Neuronal stem cell (in vitro differentiated cells): Measurements from ENCODE around the gene NSUN3.

Experiments used
- DNase-seq: peaks from one replicate; pipeline ENCODE4 v3.0.0-alpha.2; 2013; ENCODE audit warnings: low spot score
- H2AFZ ChIP-seq: one replicate; pipeline ENCODE4 v1.6.1; 2013; ENCODE audit warnings: mild to moderate bottlenecking, low read length, inconsistent platforms
- H2AK5ac ChIP-seq: 2 replicates; pipeline ENCODE4 v1.6.1; 2013; ENCODE audit warnings: low read depth, mild to moderate bottlenecking, inconsistent platforms, low read length, moderate library complexity, mixed read lengths
- H2BK120ac ChIP-seq: 2 replicates; pipeline ENCODE4 v1.6.1; 2013; ENCODE audit warnings: low read depth, mild to moderate bottlenecking, inconsistent platforms, low read length, moderate library complexity, mixed read lengths
- H2BK12ac ChIP-seq: one replicate; pipeline ENCODE4 v1.6.1; 2013; ENCODE audit warnings: low read length, inconsistent platforms
- H2BK15ac ChIP-seq: 2 replicates; pipeline ENCODE4 v1.6.1; 2013; ENCODE audit warnings: mild to moderate bottlenecking, low read length, inconsistent platforms, mixed read lengths
- H2BK5ac ChIP-seq: one replicate; pipeline ENCODE4 v1.6.1; 2013; ENCODE audit warnings: inconsistent platforms, mild to moderate bottlenecking, low read length, moderate library complexity
- H3K14ac ChIP-seq: one replicate; pipeline ENCODE4 v1.6.1; 2013; ENCODE audit warnings: low read length, inconsistent platforms
- H3K18ac ChIP-seq: 2 replicates; pipeline ENCODE4 v1.6.1; 2013; ENCODE audit warnings: low read length, inconsistent platforms
- H3K23ac ChIP-seq: 2 replicates; pipeline ENCODE4 v1.6.1; 2013; ENCODE audit warnings: low read depth, mild to moderate bottlenecking, mixed read lengths, low read length, inconsistent platforms; ENCODE audit not compliant: poor library complexity
- H3K27ac ChIP-seq: replicated peaks from 3 replicates; pipeline ENCODE4 v1.5.1; 2013; ENCODE audit warnings: low read length, inconsistent platforms
- H3K27me3 ChIP-seq, 3 experiments: 2 replicates each; pipeline ENCODE4 v1.6.1; 2013; ENCODE audit warnings: low read length in 3 of 3, mild to moderate bottlenecking in 2 of 3, inconsistent platforms in 1 of 3, low read depth in 1 of 3, mixed read lengths in 1 of 3, moderate library complexity in 1 of 3; ENCODE audit not compliant: control insufficient read depth in 3 of 3, insufficient read depth in 3 of 3
- H3K36me3 ChIP-seq, 2 donors: replicated peaks in 1 of 2; 2 replicates each; pipeline ENCODE4 v1.6.1; 2013; ENCODE audit warnings: low read length in 2 of 2; ENCODE audit not compliant: control insufficient read depth in 2 of 2, insufficient read depth in 2 of 2
- H3K4ac ChIP-seq: 2 replicates; pipeline ENCODE4 v1.6.1; 2013; ENCODE audit warnings: inconsistent platforms, mild to moderate bottlenecking, low read length, moderate library complexity
- H3K4me1 ChIP-seq, 2 donors: 1 replicate in 1 of 2; 2 replicates in 1 of 2; pipeline ENCODE4 v1.6.1; 2013; ENCODE audit warnings: low read length in 2 of 2, low read depth in 1 of 2; ENCODE audit not compliant: control insufficient read depth in 2 of 2, insufficient read depth in 1 of 2
- H3K4me2 ChIP-seq: one replicate; pipeline ENCODE4 v1.6.1; 2013; ENCODE audit warnings: mild to moderate bottlenecking, low read length, inconsistent platforms; ENCODE audit not compliant: insufficient read depth, poor library complexity, severe bottlenecking
- H3K4me3 ChIP-seq, 2 donors: 2 replicates each; pipeline ENCODE4 v1.5.1; 2013; ENCODE audit warnings: low read length in 2 of 2, mild to moderate bottlenecking in 2 of 2, inconsistent platforms in 1 of 2, moderate library complexity in 1 of 2
- H3K79me1 ChIP-seq: one replicate; pipeline ENCODE4 v1.6.1; 2013; ENCODE audit warnings: low read depth, mild to moderate bottlenecking, inconsistent platforms, low read length, moderate library complexity
- H3K9ac ChIP-seq: one replicate; pipeline ENCODE4 v1.6.1; 2013; ENCODE audit warnings: mild to moderate bottlenecking, low read depth, low read length, inconsistent platforms; ENCODE audit not compliant: poor library complexity
- H3K9me3 ChIP-seq, 2 donors: replicated peaks in 1 of 2; 2 replicates each; pipeline versions ENCODE3 to v1.6.1; 2013; ENCODE audit warnings: low read length in 2 of 2, mild to moderate bottlenecking in 2 of 2, inconsistent platforms in 1 of 2, low read depth in 1 of 2, mixed read lengths in 1 of 2, moderate library complexity in 1 of 2; ENCODE audit not compliant: control insufficient read depth in 2 of 2, insufficient read depth in 1 of 2
- H4K8ac ChIP-seq: one replicate; pipeline ENCODE4 v1.6.1; 2013; ENCODE audit warnings: low read depth, mild to moderate bottlenecking, inconsistent platforms, low read length, moderate library complexity
- H4K91ac ChIP-seq: one replicate; pipeline ENCODE4 v1.6.1; 2013; ENCODE audit warnings: low read length, low read depth, mild to moderate bottlenecking, inconsistent platforms; ENCODE audit not compliant: poor library complexity
- WGBS, 2 donors: extraction: QIAGEN DNeasy Blood & Tissue Kit; methylation state at CpG; one replicate each; pipeline ENCODE4 v1.1.7; 2013; ENCODE audit warnings: missing lambda C conversion rate in 2 of 2, mixed read lengths in 1 of 2; ENCODE audit not compliant: insufficient read length in 2 of 2, insufficient replicate concordance in 1 of 2; ENCODE audit errors: extremely low coverage in 2 of 2; 5-methylcytosine and 5-hydroxymethylcytosine counted together

The NSUN3 gene

GRCh38 chr3:94050546-94050945 is 12.3 kb upstream of the NSUN3 start:
- Histone ChIP-seq H3K9me3 (no peaks in the 10 kb centered on the region), H3K79me1 (no peaks in the 10 kb centered on the region), H3K4ac (no peak overlapping the region), H2AFZ (no peak overlapping the region), H2BK120ac (no peak overlapping the region), H2BK12ac (no peak overlapping the region), H3K4me1 (no peaks in the 10 kb centered on the region), H3K9ac (no peak overlapping the region), H3K27ac (no peak overlapping the region), H2BK5ac (no peak overlapping the region), H3K18ac (no peak overlapping the region), H3K4me2 (no peak overlapping the region), H2BK15ac (no peak overlapping the region), H3K4me3 (no peak overlapping the region), H3K36me3 (peaks cover 0 to 76% of the 10 kb centered on the region in 2 donors), H2AK5ac (no peak overlapping the region), H3K23ac (no peak overlapping the region), H4K91ac (no peak overlapping the region), H3K14ac (no peak overlapping the region), H3K27me3 (no peaks in the 10 kb centered on the region), H4K8ac (no peak overlapping the region)
- no peak for DNase-seq

GRCh38 chr3:94061297-94061696 is 1.6 kb upstream of the NSUN3 start:
- Histone ChIP-seq H2AFZ (no peak overlapping the region), H3K4me1 (peaks cover 0 to 3% of the 10 kb centered on the region in 2 donors), H3K4ac (no peak overlapping the region), H3K18ac (no peak overlapping the region), H2BK12ac (no peak overlapping the region), H3K9me3 (no peaks in the 10 kb centered on the region), H3K9ac (no peak overlapping the region), H2BK120ac (no peak overlapping the region), H3K4me3 (no peak overlapping the region), H3K79me1 (peaks cover 2% of the 10 kb centered on the region), H3K23ac (no peak overlapping the region), H2BK5ac (no peak overlapping the region), H3K4me2 (no peak overlapping the region), H3K27me3 (no peaks in the 10 kb centered on the region), H2AK5ac (no peak overlapping the region), H3K14ac (no peak overlapping the region), H3K27ac (no peak overlapping the region), H4K8ac (no peak overlapping the region), H3K36me3 (peaks cover 0 to 45% of the 10 kb centered on the region in 2 donors), H4K91ac (no peak overlapping the region), H2BK15ac (no peak overlapping the region)
- DNase-seq, result no peak
- WGBS, 2 donors, result no CpG with 5 or more reads among the region's 13 CpGs

- Histone ChIP-seq H3K14ac (no peak overlapping the region), H3K4me2 (peak overlapping the region; percentile 40), H3K18ac (no peak overlapping the region), H3K23ac (no peak overlapping the region), H3K36me3 (peaks cover 0 to 52% of the 10 kb centered on the region in 2 donors), H2BK15ac (no peak overlapping the region), H4K8ac (no peak overlapping the region), H3K9me3 (peaks cover 0 to 6% of the 10 kb centered on the region in 2 donors), H3K9ac (no peak overlapping the region), H3K27ac (peak overlapping the region; percentile 88), H3K27me3 (no peaks in the 10 kb centered on the region), H2AFZ (peak overlapping the region; percentile 94), H2BK5ac (no peak overlapping the region), H3K4ac (no peak overlapping the region), H2AK5ac (peak overlapping the region; percentile 7), H3K4me3 (peak overlapping the region; percentile 59 to 93), H2BK12ac (no peak overlapping the region), H3K4me1 (peaks cover 0 to 3% of the 10 kb centered on the region in 2 donors), H4K91ac (no peak overlapping the region), H3K79me1 (peaks cover 2% of the 10 kb centered on the region), H2BK120ac (no peak overlapping the region)
- no peak for DNase-seq
- no CpG with 5 or more reads among the region's 17 CpGs for whole genome bisulfite sequencing, 2 donors
Measured at GRCh38 chr3:94063496-94064119, 747 bp downstream of the NSUN3 start.

GRCh38 chr3:94064243-94064860 is 1.5 kb downstream of the NSUN3 start:
- Histone ChIP-seq H2BK15ac (no peak overlapping the region), H3K4me1 (peaks cover 0 to 3% of the 10 kb centered on the region in 2 donors), H4K8ac (no peak overlapping the region), H2AFZ (no peak overlapping the region), H3K27me3 (no peaks in the 10 kb centered on the region), H3K9ac (no peak overlapping the region), H2BK5ac (no peak overlapping the region), H2BK120ac (no peak overlapping the region), H2BK12ac (no peak overlapping the region), H4K91ac (no peak overlapping the region), H3K79me1 (peaks cover 2% of the 10 kb centered on the region), H3K4ac (no peak overlapping the region), H3K14ac (no peak overlapping the region), H3K9me3 (peaks cover 0 to 6% of the 10 kb centered on the region in 2 donors), H3K23ac (no peak overlapping the region), H3K4me2 (no peak overlapping the region), H3K27ac (no peak overlapping the region), H3K18ac (no peak overlapping the region), H2AK5ac (no peak overlapping the region), H3K36me3 (peaks cover 0 to 49% of the 10 kb centered on the region in 2 donors), H3K4me3 (no peak overlapping the region)
- DNase-seq, result no peak
- no CpG with 5 or more reads among the region's 6 CpGs for WGBS, 2 donors
